ENCODE measurements around the gene TLCD3B.

DNA sequence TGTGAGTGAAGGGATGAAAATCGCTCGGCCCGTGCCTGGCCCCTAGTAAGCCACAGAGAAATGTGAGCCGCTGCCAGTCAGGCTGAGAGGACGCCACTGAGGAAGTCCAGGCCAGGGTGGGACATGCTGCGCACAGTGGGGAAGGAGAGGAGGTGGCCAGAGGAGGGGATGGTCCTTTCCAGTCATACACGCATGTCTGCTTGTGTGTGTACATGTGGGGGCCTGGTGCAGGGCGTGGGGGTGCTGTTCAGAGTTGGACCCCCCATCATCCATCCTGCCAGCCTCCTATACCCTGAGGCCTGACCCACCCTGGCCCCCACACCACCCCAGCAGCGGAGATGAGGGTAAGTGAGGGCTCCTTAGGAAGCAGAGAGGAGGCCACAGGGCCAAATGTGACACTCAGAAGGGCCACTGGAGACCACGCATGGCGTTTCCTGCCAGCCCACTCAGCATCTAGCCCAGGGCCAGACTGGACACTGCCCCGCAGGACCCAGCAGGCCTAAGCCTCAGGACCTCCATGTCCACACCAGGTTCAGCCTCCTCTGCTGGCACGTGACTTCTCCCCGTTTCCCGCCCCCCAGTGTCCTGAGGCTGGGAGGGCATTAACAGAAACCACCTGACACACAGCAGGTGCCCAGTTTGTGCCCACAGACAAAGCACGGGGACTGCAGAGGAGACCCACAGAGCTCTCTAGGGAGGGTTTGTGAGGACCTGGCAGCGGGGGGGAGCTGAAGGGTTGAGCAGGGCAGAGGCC lies 27.2 kb downstream of the TLCD3B start:
- TF ChIP-seq, protein P1, sequence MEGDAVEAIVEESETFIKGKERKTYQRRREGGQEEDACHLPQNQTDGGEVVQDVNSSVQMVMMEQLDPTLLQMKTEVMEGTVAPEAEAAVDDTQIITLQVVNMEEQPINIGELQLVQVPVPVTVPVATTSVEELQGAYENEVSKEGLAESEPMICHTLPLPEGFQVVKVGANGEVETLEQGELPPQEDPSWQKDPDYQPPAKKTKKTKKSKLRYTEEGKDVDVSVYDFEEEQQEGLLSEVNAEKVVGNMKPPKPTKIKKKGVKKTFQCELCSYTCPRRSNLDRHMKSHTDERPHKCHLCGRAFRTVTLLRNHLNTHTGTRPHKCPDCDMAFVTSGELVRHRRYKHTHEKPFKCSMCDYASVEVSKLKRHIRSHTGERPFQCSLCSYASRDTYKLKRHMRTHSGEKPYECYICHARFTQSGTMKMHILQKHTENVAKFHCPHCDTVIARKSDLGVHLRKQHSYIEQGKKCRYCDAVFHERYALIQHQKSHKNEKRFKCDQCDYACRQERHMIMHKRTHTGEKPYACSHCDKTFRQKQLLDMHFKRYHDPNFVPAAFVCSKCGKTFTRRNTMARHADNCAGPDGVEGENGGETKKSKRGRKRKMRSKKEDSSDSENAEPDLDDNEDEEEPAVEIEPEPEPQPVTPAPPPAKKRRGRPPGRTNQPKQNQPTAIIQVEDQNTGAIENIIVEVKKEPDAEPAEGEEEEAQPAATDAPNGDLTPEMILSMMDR (IDR thresholded peaks at IDR 0.05): no peak
- no peak for TF ChIP-seq EP300 (IDR thresholded peaks at IDR 0.05)

Data from tibial nerve (tissue), 4 donors.